HFFc6 (cell line): ENCODE data around the gene CD28. TPM values are rescaled to one million over a fixed set of nuclear protein-coding genes. Genes with fewer than 3 reads are reported as not detected.

Experiments
- DNase-seq: peaks from one replicate; pipeline ENCODE4 v3.0.0-alpha.2; 2018
- H3K27ac Mint-ChIP-seq: 2 replicates; pipeline ENCODE4 v1.8.0; 2020; ENCODE audit warnings: mild to moderate bottlenecking, mixed read lengths
- H3K27me3 Mint-ChIP-seq: 2 replicates; pipeline ENCODE4 v1.8.0; 2021; ENCODE audit warnings: mild to moderate bottlenecking, moderate library complexity, mixed read lengths; ENCODE audit not compliant: insufficient read depth
- H3K36me3 Mint-ChIP-seq: 2 replicates; pipeline ENCODE4 v1.8.0; 2021; ENCODE audit warnings: low read depth, mixed read lengths
- H3K4me1 Mint-ChIP-seq: 2 replicates; pipeline ENCODE4 v1.8.0; 2020; ENCODE audit warnings: low read depth, mixed read lengths
- H3K4me3 Mint-ChIP-seq: 2 replicates; pipeline ENCODE4 v1.8.0; 2020; ENCODE audit warnings: mild to moderate bottlenecking, moderate library complexity, mixed read lengths
- H3K9me3 Mint-ChIP-seq: 2 replicates; pipeline ENCODE4 v1.8.0; 2020; ENCODE audit warnings: mild to moderate bottlenecking, mixed read lengths
- total RNA-seq, 6 experiments: library from RNA; stranded (reverse); fragmentation: NEBNext Ultra II Directional; extraction: Animal tissue kit (Norgen Biotek cat#: 25700); gene quantifications; 2 replicates in 1 of 6; 3 replicates in 5 of 6; pipeline ENCODE4 v1.2.3, GENCODE V29; 2021
- TF ChIP-seq, protein P1 (sequence below): fragments of 200-600 bp; sonication (generic); IDR thresholded peaks from 2 replicates; pipeline ENCODE4 v1.5.0; 2021; ENCODE audit warnings: antibody characterized with exemption, mild to moderate bottlenecking

CD28 gene
- total RNA-seq, 6 experiments from 2014 or later, result not detected

DNA sequence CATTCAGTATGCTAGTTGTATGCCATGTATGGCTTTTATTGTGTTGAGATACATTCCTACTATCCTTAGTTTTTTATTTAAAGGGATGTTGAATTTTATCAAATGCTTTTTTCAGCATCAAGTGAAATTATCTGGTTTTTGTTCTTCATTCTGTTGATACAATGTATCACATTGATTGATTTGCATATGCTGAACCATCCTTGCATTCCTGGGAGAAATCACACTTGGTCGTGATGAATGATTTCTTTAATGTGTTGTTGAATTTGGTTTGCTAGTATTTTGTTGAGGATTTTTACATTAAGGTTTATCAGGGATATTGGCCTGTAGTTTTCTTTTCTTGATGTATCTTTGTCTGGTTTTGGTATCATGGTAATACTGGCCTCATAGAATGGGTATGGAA, 49.7 kb downstream of the CD28 start:
- no peak overlapping the region for H3K27ac Mint-ChIP-seq
- H3K27me3 Mint-ChIP-seq, result no peaks in the 10 kb centered on the region; the same call in 1 of the 2 replicates
- H3K4me3 Mint-ChIP-seq, result no peak overlapping the region
- TF ChIP-seq, protein P1, sequence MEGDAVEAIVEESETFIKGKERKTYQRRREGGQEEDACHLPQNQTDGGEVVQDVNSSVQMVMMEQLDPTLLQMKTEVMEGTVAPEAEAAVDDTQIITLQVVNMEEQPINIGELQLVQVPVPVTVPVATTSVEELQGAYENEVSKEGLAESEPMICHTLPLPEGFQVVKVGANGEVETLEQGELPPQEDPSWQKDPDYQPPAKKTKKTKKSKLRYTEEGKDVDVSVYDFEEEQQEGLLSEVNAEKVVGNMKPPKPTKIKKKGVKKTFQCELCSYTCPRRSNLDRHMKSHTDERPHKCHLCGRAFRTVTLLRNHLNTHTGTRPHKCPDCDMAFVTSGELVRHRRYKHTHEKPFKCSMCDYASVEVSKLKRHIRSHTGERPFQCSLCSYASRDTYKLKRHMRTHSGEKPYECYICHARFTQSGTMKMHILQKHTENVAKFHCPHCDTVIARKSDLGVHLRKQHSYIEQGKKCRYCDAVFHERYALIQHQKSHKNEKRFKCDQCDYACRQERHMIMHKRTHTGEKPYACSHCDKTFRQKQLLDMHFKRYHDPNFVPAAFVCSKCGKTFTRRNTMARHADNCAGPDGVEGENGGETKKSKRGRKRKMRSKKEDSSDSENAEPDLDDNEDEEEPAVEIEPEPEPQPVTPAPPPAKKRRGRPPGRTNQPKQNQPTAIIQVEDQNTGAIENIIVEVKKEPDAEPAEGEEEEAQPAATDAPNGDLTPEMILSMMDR, result no peak
- peaks cover 21% of the 10 kb centered on the region for H3K9me3 Mint-ChIP-seq
- DNase-seq, result no peak
- peaks cover 24% of the 10 kb centered on the region for H3K36me3 Mint-ChIP-seq
- peaks cover 46% of the 10 kb centered on the region for H3K4me1 Mint-ChIP-seq

DNA sequence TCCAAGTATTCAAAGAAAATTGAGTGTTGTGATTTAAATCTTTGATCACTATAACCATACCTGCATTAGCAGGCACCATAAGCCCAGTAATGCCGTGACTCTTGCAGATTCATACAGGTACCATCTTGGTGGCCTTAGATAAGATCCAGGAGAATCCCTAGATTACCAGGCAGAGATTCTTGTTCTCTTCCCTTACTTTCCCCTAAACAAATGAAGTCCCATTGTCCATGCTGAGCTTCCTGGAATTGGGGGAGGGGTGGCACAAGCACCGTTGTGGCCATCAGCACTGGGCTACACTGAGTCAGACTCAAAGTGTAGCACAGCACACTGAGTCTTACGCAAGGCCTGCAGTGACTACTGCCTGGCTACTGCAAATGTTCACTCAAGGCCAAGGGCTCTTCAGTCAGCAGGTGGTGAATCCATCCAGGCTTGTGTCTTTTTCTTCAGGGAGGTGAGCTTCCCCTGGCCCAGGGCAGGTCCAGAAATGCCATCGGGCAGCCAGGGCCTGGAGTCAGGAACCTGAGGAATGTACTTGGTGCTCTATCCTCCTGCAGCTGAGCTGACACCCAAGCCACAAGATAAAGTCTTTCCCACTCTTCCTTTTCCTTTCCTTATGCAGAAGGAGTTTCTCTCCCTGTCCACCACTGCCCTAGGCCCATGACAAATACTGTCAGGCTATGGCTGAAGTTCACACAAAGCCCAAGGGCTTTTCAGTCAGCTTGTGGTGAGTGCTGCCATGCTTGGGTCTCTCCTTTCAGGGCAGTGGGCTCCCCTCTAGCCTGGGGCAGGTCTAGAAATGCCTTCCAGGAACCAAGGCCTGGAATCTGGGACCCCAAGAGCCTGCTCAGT, 52.6 kb downstream of the CD28 start:
- Mint-ChIP-seq H3K36me3 (peaks cover 24% of the 10 kb centered on the region), H3K27me3 (no peaks in the 10 kb centered on the region; the same call in 1 of the 2 replicates), H3K27ac (peak overlapping the region; percentile 98), H3K4me1 (peaks cover 41% of the 10 kb centered on the region), H3K4me3 (peak overlapping the region; percentile 68), H3K9me3 (peaks cover 21% of the 10 kb centered on the region)
- TF ChIP-seq, protein P1, result no peak
- DNase-seq, result peak; percentile 77

GRCh38 chr2:203759690-203760365, 53.4 kb downstream of the CD28 start:
- Mint-ChIP-seq H3K36me3 (peaks cover 24% of the 10 kb centered on the region), H3K9me3 (peaks cover 21% of the 10 kb centered on the region), H3K4me3 (peak overlapping the region; percentile 68), H3K27me3 (no peaks in the 10 kb centered on the region; the same call in 1 of the 2 replicates), H3K4me1 (peaks cover 41% of the 10 kb centered on the region), H3K27ac (peak overlapping the region; percentile 98)
- TF ChIP-seq, protein P1, result no peak
- DNase-seq, result peak; percentile 96

DNA sequence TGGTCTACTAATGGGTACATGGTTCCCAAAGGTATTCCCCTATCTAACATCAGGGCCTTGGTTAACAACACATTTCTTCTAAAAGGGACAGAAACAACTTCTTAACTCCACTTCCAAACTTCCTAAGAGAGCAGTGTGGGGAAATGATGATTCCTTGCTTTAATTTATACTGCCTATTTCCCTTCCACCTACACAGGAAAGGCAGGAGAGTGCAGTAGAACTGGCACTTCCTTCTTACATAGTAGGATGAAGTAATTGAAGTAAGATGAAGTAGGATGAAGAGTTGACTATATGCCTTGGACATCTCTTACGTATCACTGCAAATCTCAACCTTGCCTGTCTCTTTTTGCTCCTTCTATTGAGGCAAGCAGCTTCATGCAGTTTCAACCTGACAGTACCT, 54.7 kb downstream of the CD28 start:
- no peak overlapping the region for H3K4me3 Mint-ChIP-seq
- peaks cover 17% of the 10 kb centered on the region for H3K36me3 Mint-ChIP-seq
- DNase-seq, result no peak
- no peaks in the 10 kb centered on the region; the same call in 1 of the 2 replicates for H3K27me3 Mint-ChIP-seq
- no peak overlapping the region for H3K27ac Mint-ChIP-seq
- H3K9me3 Mint-ChIP-seq, result peaks cover 11% of the 10 kb centered on the region
- TF ChIP-seq, protein P1, result no peak
- peaks cover 45% of the 10 kb centered on the region for H3K4me1 Mint-ChIP-seq

GRCh38 chr2:203763241-203763937, 57.0 kb downstream of the CD28 start:
- Mint-ChIP-seq H3K4me1 (peaks cover 37% of the 10 kb centered on the region), H3K27me3 (peaks cover 4% of the 10 kb centered on the region; the same call in 1 of the 2 replicates), H3K9me3 (no peaks in the 10 kb centered on the region), H3K36me3 (no peaks in the 10 kb centered on the region), H3K4me3 (no peak overlapping the region), H3K27ac (no peak overlapping the region)
- no peak for DNase-seq
- TF ChIP-seq, protein P1, result no peak
